ENCODE results near the gene SEZ6.

Gene SEZ6

GRCh38 chr17:28983286-28984230, 22.3 kb downstream of the SEZ6 start:
- no peak for TF ChIP-seq YY1 (IDR thresholded peaks at IDR 0.05; ENCODE audit: low read depth)
- no peak for TF ChIP-seq ZBTB7A (IDR thresholded peaks at IDR 0.05; ENCODE audit: low read depth)
- TF ChIP-seq MAX (IDR thresholded peaks at IDR 0.05) = no peak
- no peak for TF ChIP-seq FOXM1 (IDR thresholded peaks at IDR 0.05; ENCODE audit: borderline replicate concordance, low read depth)
- no peak for TF ChIP-seq TEAD4 (IDR thresholded peaks at IDR 0.05)
- TF ChIP-seq USF1 (IDR thresholded peaks at IDR 0.05) = no peak
- TF ChIP-seq EP300 (IDR thresholded peaks at IDR 0.05; ENCODE audit: borderline replicate concordance) = no peak

- TF ChIP-seq ZBTB7A (IDR thresholded peaks at IDR 0.05; ENCODE audit: low read depth) (no peak), FOXM1 (IDR thresholded peaks at IDR 0.05; ENCODE audit: borderline replicate concordance, low read depth) (no peak)
Measured at GRCh38 chr17:28982131-28982793, 23.6 kb downstream of the SEZ6 start.

GRCh38 chr17:28978356-28978964, 27.4 kb downstream of the SEZ6 start:
- TF ChIP-seq EGR1 (IDR thresholded peaks at IDR 0.05) (no peak), RAD21 (IDR thresholded peaks at IDR 0.05; ENCODE audit: low read depth) (no peak), TEAD4 (IDR thresholded peaks at IDR 0.05) (no peak), EP300 (IDR thresholded peaks at IDR 0.05; ENCODE audit: borderline replicate concordance) (no peak), NFIC (IDR thresholded peaks at IDR 0.05) (no peak), TCF12 (IDR thresholded peaks at IDR 0.05; ENCODE audit: low read depth) (no peak), CEBPB (IDR thresholded peaks at IDR 0.05) (no peak), YY1 (IDR thresholded peaks at IDR 0.05; ENCODE audit: low read depth) (no peak), REST (IDR thresholded peaks at IDR 0.05; ENCODE audit: low read depth) (no peak)

GRCh38 chr17:28977659-28978355, 28.0 kb downstream of the SEZ6 start:
- no peak for TF ChIP-seq REST (IDR thresholded peaks at IDR 0.05; ENCODE audit: low read depth)
- TF ChIP-seq MAX (IDR thresholded peaks at IDR 0.05) = no peak
- TF ChIP-seq CREB1 (IDR thresholded peaks at IDR 0.05; ENCODE audit: low read depth) = no peak
- TF ChIP-seq NFIC (IDR thresholded peaks at IDR 0.05) = no peak
- TF ChIP-seq YY1 (IDR thresholded peaks at IDR 0.05; ENCODE audit: low read depth) = no peak
- TF ChIP-seq RAD21 (IDR thresholded peaks at IDR 0.05; ENCODE audit: low read depth) = no peak
- TF ChIP-seq EGR1 (IDR thresholded peaks at IDR 0.05) = no peak
- TF ChIP-seq TCF12 (IDR thresholded peaks at IDR 0.05; ENCODE audit: low read depth) = no peak
- no peak for TF ChIP-seq TEAD4 (IDR thresholded peaks at IDR 0.05)
- TF ChIP-seq USF1 (IDR thresholded peaks at IDR 0.05) = no peak
- TF ChIP-seq FOXM1 (IDR thresholded peaks at IDR 0.05; ENCODE audit: borderline replicate concordance, low read depth) = no peak
- TF ChIP-seq EP300 (IDR thresholded peaks at IDR 0.05; ENCODE audit: borderline replicate concordance) = no peak
- TF ChIP-seq ZBTB7A (IDR thresholded peaks at IDR 0.05; ENCODE audit: low read depth) = no peak
- no peak for TF ChIP-seq CEBPB (IDR thresholded peaks at IDR 0.05)

- no peak for TF ChIP-seq YY1 (IDR thresholded peaks at IDR 0.05; ENCODE audit: low read depth)
- TF ChIP-seq CEBPB (IDR thresholded peaks at IDR 0.05) = no peak
- no peak for TF ChIP-seq USF1 (IDR thresholded peaks at IDR 0.05)
- no peak for TF ChIP-seq EP300 (IDR thresholded peaks at IDR 0.05; ENCODE audit: borderline replicate concordance)
- no peak for TF ChIP-seq TAF1 (IDR thresholded peaks at IDR 0.05; ENCODE audit: low read depth)
- TF ChIP-seq RAD21 (IDR thresholded peaks at IDR 0.05; ENCODE audit: low read depth) = no peak
- no peak for TF ChIP-seq CREB1 (IDR thresholded peaks at IDR 0.05; ENCODE audit: low read depth)
- no peak for TF ChIP-seq TEAD4 (IDR thresholded peaks at IDR 0.05)
- no peak for TF ChIP-seq ZBTB7A (IDR thresholded peaks at IDR 0.05; ENCODE audit: low read depth)
- TF ChIP-seq REST (IDR thresholded peaks at IDR 0.05; ENCODE audit: low read depth) = no peak
- no peak for TF ChIP-seq FOXM1 (IDR thresholded peaks at IDR 0.05; ENCODE audit: borderline replicate concordance, low read depth)
- no peak for TF ChIP-seq EGR1 (IDR thresholded peaks at IDR 0.05)
- TF ChIP-seq TCF12 (IDR thresholded peaks at IDR 0.05; ENCODE audit: low read depth) = no peak
- no peak for TF ChIP-seq NFIC (IDR thresholded peaks at IDR 0.05)
- no peak for TF ChIP-seq MAX (IDR thresholded peaks at IDR 0.05)
Measured at GRCh38 chr17:28975646-28976045, 30.2 kb downstream of the SEZ6 start.
